GM12878 (cell line): ENCODE results near the gene ANTKMT. TPM values are rescaled to one million over a fixed set of nuclear protein-coding genes. Genes with fewer than 3 reads are reported as not detected.

ENCODE experiments used
- BMI1 ChIP-seq: fragments of 450-650 bp; IDR thresholded peaks from 2 replicates; pipeline ENCODE4 v1.6.1; 2016; ENCODE audit warnings: mild to moderate bottlenecking, moderate library complexity, borderline replicate concordance
- CHD4 ChIP-seq: fragments of 200-600 bp; sonication (generic); IDR thresholded peaks from 2 replicates; pipeline ENCODE4 v1.6.1; 2016; ENCODE audit warnings: mild to moderate bottlenecking
- DPF2 ChIP-seq: fragments of 450-650 bp; IDR thresholded peaks from 2 replicates; pipeline ENCODE4 v1.6.1; 2017; ENCODE audit warnings: mild to moderate bottlenecking
- EED ChIP-seq: sonication (generic); IDR thresholded peaks from 2 replicates; pipeline ENCODE4 v1.6.1; 2016; ENCODE audit warnings: antibody characterized with exemption, low read depth
- EZH2 ChIP-seq: IDR thresholded peaks from 2 replicates; pipeline ENCODE4 v1.6.1; 2012; ENCODE audit warnings: low read depth, mild to moderate bottlenecking, control low read depth, inconsistent platforms, low read length, borderline replicate concordance; ENCODE audit not compliant: control insufficient read depth
- FOXM1 ChIP-seq: IDR thresholded peaks from 2 replicates; pipeline ENCODE4 v1.6.1; 2012; ENCODE audit warnings: low read depth, mild to moderate bottlenecking, inconsistent platforms, low read length, moderate library complexity
- GATAD2B ChIP-seq: fragments of 450-650 bp; conservative IDR thresholded peaks from 2 replicates; pipeline ENCODE4 v1.6.1; 2017; ENCODE audit warnings: low read depth, mild to moderate bottlenecking, moderate library complexity
- JUND ChIP-seq: IDR thresholded peaks from 2 replicates; pipeline ENCODE4 v1.6.1; 2012; ENCODE audit warnings: low read depth, mild to moderate bottlenecking, low read length, improper control_type of control experiment, moderate library complexity
- NFYB ChIP-seq: IDR thresholded peaks from 2 replicates; pipeline ENCODE4 v1.6.1; 2011; ENCODE audit warnings: low read depth, mild to moderate bottlenecking, low read length, improper control_type of control experiment, moderate library complexity; ENCODE audit not compliant: insufficient read depth
- NRF1 ChIP-seq: conservative IDR thresholded peaks from 2 replicates; pipeline ENCODE4 v1.6.1; 2011; ENCODE audit warnings: mild to moderate bottlenecking, low read depth, low read length, improper control_type of control experiment
- PAX8 ChIP-seq: fragments of 450-650 bp; IDR thresholded peaks from 2 replicates; pipeline ENCODE4 v1.6.1; 2017; ENCODE audit warnings: mild to moderate bottlenecking, moderate library complexity
- POLR2AphosphoS5 ChIP-seq: IDR thresholded peaks from 2 replicates; pipeline ENCODE4 v1.6.1; 2011; ENCODE audit warnings: mild to moderate bottlenecking, low read length, inconsistent platforms
- RB1 ChIP-seq: fragments of 450-650 bp; formaldehyde crosslinking; IDR thresholded peaks from 2 replicates; pipeline ENCODE4 v1.6.1; 2017; ENCODE audit warnings: mild to moderate bottlenecking, borderline replicate concordance
- ZNF24 ChIP-seq: fragments of 450-650 bp; IDR thresholded peaks from 2 replicates; pipeline ENCODE4 v1.6.1; 2017; ENCODE audit warnings: antibody characterized with exemption, mild to moderate bottlenecking
- polyA plus RNA-seq, 11 experiments: library from polyadenylated mRNA; depleted of rRNA in 4 of 11; unstranded in 6 of 11; stranded (reverse) in 5 of 11; fragments of >200 nt; fragmentation: Nextera tagmentation in 4 of 11; fragmentation: Illumina TruSeq in 1 of 11; extraction: Ambion mirVana in 4 of 11; extraction: Trizol in 1 of 11; gene quantifications; 1 replicate in 1 of 11; 2 replicates in 10 of 11; pipeline versions ENCODE4 v1.2.1 to v1.2.3, GENCODE V29; 2011 to 2016; ENCODE audit warnings: inconsistent platforms in 2 of 11, missing spikeins in 2 of 11, low read depth in 1 of 11
- total RNA-seq, 4 experiments: library from RNA; depleted of rRNA in 3 of 4; stranded (reverse); fragments of >200 nt in 3 of 4; fragmentation: Illumina TruSeq in 1 of 4; extraction: Trizol in 1 of 4; gene quantifications; 2 replicates each; pipeline versions ENCODE4 v1.2.1 to v1.2.3, GENCODE V29; 2013 to 2021
- TF ChIP-seq, protein P1 (sequence below): fragments of 450-650 bp; IDR thresholded peaks from 2 replicates; pipeline ENCODE4 v1.6.1; 2017; ENCODE audit warnings: low read depth, mild to moderate bottlenecking, moderate library complexity
- TF ChIP-seq, protein P2 (sequence below): IDR thresholded peaks from 2 replicates; pipeline ENCODE4 v1.6.1; 2012; ENCODE audit warnings: mild to moderate bottlenecking, low read depth, low read length
- TF ChIP-seq, protein P3 (sequence below): fragments of 450-650 bp; IDR thresholded peaks from 2 replicates; pipeline ENCODE4 v1.6.1; 2017; ENCODE audit warnings: mild to moderate bottlenecking, low read depth, inconsistent platforms; ENCODE audit not compliant: poor library complexity, severe bottlenecking
- TF ChIP-seq, protein P4 (sequence below), 3 experiments: IDR thresholded peaks in 2 of 3; conservative IDR thresholded peaks in 1 of 3; 2 replicates each; pipeline ENCODE4 v1.5.1; 2011; ENCODE audit warnings: low read depth in 3 of 3, low read length in 3 of 3, mild to moderate bottlenecking in 3 of 3, control low read depth in 2 of 3, moderate library complexity in 2 of 3, inconsistent platforms in 1 of 3, mixed read lengths in 1 of 3; ENCODE audit not compliant: control insufficient read depth in 2 of 3, insufficient read depth in 1 of 3; ENCODE audit errors: extremely low read depth in 1 of 3
- TF ChIP-seq, protein P5 (sequence below): IDR thresholded peaks from 2 replicates; pipeline ENCODE4 v1.6.1; 2011; ENCODE audit warnings: borderline replicate concordance, low read depth, mild to moderate bottlenecking, moderate library complexity, mixed read lengths, low read length; ENCODE audit not compliant: insufficient read depth; ENCODE audit errors: extremely low read length

The ANTKMT gene
- total and polyA plus RNA-seq, 10 of the 15 experiments (the other 5 are each of a cell fraction or from before 2014, with no cell fraction given): 0.58 to 60.5 (median 25.8) TPM

DNA sequence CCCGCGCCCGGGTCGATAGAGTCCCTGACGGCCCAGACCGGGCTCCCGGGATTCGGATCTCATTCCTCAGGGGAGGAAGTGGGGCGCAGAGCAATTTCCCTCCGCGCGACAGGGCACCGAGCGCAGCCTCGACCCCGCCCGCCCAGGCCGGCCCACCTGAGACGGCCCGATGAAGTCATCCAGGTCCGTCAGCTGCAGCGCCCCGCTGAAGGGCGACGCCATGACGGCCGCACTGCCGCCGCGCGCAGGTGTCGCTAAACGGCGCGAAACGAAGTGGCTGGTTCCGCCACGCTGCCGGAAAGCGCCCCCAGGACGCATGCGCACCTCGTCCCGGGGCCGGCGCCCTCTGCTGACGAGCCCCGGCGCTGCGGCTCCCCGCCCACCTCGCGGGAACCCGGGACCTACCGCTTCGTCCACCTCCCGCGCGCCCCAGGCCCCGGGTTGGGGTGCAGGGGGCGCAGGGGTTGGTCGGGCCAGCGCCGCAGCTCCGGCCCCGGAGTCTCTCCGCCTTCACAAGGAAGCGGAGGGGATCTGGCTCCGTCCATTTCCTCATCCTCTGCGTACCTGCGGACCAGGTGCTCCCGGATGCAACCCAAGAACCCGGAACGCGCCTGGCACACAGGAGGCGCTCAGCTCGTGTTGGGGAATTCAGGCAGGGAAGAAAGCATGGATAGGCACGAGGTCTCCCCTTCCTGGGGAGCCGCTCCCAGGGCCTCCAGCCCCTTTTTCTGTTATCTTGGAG lies 20.0 kb downstream of the ANTKMT start, which contains the start of gene CIAO3 (continued):
- TF ChIP-seq DPF2 (peak; percentile 53), EED (no peak), GATAD2B (peak; percentile 95), NRF1 (peak; percentile 82), JUND (peak; percentile 66; the same call in 1 of the 2 replicates), BMI1 (no peak), EZH2 (no peak), RB1 (0 out of 2 replicates have a peak, but pooled peaks have one; percentile 81), CHD4 (no peak), POLR2AphosphoS5 (peak; percentile 51; the same call in 1 of the 2 replicates), FOXM1 (no peak), ZNF24 (peak; percentile 67; the same call in 1 of the 2 replicates), NFYB (no peak), PAX8 (no peak)
- TF ChIP-seq, protein P1, sequence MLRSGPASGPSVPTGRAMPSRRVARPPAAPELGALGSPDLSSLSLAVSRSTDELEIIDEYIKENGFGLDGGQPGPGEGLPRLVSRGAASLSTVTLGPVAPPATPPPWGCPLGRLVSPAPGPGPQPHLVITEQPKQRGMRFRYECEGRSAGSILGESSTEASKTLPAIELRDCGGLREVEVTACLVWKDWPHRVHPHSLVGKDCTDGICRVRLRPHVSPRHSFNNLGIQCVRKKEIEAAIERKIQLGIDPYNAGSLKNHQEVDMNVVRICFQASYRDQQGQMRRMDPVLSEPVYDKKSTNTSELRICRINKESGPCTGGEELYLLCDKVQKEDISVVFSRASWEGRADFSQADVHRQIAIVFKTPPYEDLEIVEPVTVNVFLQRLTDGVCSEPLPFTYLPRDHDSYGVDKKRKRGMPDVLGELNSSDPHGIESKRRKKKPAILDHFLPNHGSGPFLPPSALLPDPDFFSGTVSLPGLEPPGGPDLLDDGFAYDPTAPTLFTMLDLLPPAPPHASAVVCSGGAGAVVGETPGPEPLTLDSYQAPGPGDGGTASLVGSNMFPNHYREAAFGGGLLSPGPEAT: peak; percentile 46; the same call in 1 of the 2 replicates
- TF ChIP-seq, protein P2, sequence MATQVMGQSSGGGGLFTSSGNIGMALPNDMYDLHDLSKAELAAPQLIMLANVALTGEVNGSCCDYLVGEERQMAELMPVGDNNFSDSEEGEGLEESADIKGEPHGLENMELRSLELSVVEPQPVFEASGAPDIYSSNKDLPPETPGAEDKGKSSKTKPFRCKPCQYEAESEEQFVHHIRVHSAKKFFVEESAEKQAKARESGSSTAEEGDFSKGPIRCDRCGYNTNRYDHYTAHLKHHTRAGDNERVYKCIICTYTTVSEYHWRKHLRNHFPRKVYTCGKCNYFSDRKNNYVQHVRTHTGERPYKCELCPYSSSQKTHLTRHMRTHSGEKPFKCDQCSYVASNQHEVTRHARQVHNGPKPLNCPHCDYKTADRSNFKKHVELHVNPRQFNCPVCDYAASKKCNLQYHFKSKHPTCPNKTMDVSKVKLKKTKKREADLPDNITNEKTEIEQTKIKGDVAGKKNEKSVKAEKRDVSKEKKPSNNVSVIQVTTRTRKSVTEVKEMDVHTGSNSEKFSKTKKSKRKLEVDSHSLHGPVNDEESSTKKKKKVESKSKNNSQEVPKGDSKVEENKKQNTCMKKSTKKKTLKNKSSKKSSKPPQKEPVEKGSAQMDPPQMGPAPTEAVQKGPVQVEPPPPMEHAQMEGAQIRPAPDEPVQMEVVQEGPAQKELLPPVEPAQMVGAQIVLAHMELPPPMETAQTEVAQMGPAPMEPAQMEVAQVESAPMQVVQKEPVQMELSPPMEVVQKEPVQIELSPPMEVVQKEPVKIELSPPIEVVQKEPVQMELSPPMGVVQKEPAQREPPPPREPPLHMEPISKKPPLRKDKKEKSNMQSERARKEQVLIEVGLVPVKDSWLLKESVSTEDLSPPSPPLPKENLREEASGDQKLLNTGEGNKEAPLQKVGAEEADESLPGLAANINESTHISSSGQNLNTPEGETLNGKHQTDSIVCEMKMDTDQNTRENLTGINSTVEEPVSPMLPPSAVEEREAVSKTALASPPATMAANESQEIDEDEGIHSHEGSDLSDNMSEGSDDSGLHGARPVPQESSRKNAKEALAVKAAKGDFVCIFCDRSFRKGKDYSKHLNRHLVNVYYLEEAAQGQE: no peak
- TF ChIP-seq, protein P3, sequence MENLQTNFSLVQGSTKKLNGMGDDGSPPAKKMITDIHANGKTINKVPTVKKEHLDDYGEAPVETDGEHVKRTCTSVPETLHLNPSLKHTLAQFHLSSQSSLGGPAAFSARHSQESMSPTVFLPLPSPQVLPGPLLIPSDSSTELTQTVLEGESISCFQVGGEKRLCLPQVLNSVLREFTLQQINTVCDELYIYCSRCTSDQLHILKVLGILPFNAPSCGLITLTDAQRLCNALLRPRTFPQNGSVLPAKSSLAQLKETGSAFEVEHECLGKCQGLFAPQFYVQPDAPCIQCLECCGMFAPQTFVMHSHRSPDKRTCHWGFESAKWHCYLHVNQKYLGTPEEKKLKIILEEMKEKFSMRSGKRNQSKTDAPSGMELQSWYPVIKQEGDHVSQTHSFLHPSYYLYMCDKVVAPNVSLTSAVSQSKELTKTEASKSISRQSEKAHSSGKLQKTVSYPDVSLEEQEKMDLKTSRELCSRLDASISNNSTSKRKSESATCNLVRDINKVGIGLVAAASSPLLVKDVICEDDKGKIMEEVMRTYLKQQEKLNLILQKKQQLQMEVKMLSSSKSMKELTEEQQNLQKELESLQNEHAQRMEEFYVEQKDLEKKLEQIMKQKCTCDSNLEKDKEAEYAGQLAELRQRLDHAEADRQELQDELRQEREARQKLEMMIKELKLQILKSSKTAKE: no peak
- TF ChIP-seq, protein P4, sequence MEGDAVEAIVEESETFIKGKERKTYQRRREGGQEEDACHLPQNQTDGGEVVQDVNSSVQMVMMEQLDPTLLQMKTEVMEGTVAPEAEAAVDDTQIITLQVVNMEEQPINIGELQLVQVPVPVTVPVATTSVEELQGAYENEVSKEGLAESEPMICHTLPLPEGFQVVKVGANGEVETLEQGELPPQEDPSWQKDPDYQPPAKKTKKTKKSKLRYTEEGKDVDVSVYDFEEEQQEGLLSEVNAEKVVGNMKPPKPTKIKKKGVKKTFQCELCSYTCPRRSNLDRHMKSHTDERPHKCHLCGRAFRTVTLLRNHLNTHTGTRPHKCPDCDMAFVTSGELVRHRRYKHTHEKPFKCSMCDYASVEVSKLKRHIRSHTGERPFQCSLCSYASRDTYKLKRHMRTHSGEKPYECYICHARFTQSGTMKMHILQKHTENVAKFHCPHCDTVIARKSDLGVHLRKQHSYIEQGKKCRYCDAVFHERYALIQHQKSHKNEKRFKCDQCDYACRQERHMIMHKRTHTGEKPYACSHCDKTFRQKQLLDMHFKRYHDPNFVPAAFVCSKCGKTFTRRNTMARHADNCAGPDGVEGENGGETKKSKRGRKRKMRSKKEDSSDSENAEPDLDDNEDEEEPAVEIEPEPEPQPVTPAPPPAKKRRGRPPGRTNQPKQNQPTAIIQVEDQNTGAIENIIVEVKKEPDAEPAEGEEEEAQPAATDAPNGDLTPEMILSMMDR (IDR thresholded peaks at IDR 0.05 in 2 of 3, conservative IDR thresholded peaks at IDR 0.05 in 1 of 3; ENCODE audit: control insufficient read depth in 2 of 3, extremely low read depth in 1 of 3, insufficient read depth in 1 of 3, low read depth in 3 of 3, low read length in 3 of 3): peak; percentile 85 to 99 (median 94); a peak in 5 of 6 replicates
- TF ChIP-seq, protein P5, sequence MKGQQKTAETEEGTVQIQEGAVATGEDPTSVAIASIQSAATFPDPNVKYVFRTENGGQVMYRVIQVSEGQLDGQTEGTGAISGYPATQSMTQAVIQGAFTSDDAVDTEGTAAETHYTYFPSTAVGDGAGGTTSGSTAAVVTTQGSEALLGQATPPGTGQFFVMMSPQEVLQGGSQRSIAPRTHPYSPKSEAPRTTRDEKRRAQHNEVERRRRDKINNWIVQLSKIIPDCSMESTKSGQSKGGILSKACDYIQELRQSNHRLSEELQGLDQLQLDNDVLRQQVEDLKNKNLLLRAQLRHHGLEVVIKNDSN: no peak
